ENCODE data around the gene TAF11.

DNA sequence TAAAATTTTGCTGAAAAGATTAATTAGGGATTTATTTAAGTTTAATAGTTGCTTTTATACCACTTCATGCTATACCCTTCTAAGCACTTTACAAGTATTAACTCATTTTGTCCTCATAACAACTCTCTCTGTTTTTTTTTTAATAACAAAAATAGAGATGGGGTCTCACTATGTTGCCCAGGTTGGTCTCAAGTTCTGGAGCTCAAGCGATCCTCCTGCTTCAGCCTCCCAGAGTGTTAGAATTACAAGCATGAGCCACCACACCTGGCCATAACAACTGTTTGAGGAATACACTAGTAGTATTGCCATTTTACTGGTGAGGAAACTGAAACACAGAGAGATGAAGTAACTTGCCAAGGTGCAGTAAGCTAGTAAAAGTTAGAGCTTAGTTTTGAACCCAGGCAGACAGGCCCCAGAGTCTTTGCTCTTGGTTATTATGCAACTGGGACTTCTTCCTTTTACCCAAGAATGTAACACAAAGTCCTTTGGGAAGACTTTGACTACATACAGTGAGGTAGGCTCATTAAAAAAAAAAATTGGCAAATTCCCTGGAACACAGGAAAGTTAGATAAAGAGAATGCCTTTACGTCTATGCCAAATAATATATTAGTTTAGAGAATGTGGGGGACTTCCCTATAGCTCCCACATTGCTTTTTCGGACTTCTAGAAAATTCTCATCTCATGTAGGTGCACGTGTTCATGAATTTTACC, 12.6 kb upstream of the TAF11 start:
- no peak for TF ChIP-seq BACH2 (CRISPR knock-in tag; IDR thresholded peaks at IDR 0.05; ENCODE audit: borderline replicate concordance)
- no peak for TF ChIP-seq ZFP3 (CRISPR knock-in tag; IDR thresholded peaks at IDR 0.05)
- TF ChIP-seq, protein P1, sequence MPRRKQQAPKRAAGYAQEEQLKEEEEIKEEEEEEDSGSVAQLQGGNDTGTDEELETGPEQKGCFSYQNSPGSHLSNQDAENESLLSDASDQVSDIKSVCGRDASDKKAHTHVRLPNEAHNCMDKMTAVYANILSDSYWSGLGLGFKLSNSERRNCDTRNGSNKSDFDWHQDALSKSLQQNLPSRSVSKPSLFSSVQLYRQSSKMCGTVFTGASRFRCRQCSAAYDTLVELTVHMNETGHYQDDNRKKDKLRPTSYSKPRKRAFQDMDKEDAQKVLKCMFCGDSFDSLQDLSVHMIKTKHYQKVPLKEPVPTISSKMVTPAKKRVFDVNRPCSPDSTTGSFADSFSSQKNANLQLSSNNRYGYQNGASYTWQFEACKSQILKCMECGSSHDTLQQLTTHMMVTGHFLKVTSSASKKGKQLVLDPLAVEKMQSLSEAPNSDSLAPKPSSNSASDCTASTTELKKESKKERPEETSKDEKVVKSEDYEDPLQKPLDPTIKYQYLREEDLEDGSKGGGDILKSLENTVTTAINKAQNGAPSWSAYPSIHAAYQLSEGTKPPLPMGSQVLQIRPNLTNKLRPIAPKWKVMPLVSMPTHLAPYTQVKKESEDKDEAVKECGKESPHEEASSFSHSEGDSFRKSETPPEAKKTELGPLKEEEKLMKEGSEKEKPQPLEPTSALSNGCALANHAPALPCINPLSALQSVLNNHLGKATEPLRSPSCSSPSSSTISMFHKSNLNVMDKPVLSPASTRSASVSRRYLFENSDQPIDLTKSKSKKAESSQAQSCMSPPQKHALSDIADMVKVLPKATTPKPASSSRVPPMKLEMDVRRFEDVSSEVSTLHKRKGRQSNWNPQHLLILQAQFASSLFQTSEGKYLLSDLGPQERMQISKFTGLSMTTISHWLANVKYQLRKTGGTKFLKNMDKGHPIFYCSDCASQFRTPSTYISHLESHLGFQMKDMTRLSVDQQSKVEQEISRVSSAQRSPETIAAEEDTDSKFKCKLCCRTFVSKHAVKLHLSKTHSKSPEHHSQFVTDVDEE (CRISPR knock-in tag; IDR thresholded peaks at IDR 0.05) = no peak
- no peak for TF ChIP-seq ZNF565 (CRISPR knock-in tag; conservative IDR thresholded peaks at IDR 0.05; ENCODE audit: low read depth)
- no peak for TF ChIP-seq SNAI2 (CRISPR knock-in tag; IDR thresholded peaks at IDR 0.05)
- no peak for TF ChIP-seq RARB (CRISPR knock-in tag; IDR thresholded peaks at IDR 0.05)
- no peak for TF ChIP-seq TOX (CRISPR knock-in tag; IDR thresholded peaks at IDR 0.05; ENCODE audit: borderline replicate concordance)
- TF ChIP-seq CSDC2 (CRISPR knock-in tag; IDR thresholded peaks at IDR 0.05) = no peak
- no peak for TF ChIP-seq ESRRG (CRISPR knock-in tag; IDR thresholded peaks at IDR 0.05)
- TF ChIP-seq TCF4 (CRISPR knock-in tag; IDR thresholded peaks at IDR 0.05; ENCODE audit: borderline replicate concordance) = no peak
- TF ChIP-seq, protein P2, sequence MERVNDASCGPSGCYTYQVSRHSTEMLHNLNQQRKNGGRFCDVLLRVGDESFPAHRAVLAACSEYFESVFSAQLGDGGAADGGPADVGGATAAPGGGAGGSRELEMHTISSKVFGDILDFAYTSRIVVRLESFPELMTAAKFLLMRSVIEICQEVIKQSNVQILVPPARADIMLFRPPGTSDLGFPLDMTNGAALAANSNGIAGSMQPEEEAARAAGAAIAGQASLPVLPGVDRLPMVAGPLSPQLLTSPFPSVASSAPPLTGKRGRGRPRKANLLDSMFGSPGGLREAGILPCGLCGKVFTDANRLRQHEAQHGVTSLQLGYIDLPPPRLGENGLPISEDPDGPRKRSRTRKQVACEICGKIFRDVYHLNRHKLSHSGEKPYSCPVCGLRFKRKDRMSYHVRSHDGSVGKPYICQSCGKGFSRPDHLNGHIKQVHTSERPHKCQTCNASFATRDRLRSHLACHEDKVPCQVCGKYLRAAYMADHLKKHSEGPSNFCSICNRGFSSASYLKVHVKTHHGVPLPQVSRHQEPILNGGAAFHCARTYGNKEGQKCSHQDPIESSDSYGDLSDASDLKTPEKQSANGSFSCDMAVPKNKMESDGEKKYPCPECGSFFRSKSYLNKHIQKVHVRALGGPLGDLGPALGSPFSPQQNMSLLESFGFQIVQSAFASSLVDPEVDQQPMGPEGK (CRISPR knock-in tag; IDR thresholded peaks at IDR 0.05; ENCODE audit: borderline replicate concordance) = no peak

All from SK-N-SH treated with all-trans-retinoic acid at 6 μM for 48 hours (cell line).